ENCODE results near the gene NUTF2.

The NUTF2 gene

DNA sequence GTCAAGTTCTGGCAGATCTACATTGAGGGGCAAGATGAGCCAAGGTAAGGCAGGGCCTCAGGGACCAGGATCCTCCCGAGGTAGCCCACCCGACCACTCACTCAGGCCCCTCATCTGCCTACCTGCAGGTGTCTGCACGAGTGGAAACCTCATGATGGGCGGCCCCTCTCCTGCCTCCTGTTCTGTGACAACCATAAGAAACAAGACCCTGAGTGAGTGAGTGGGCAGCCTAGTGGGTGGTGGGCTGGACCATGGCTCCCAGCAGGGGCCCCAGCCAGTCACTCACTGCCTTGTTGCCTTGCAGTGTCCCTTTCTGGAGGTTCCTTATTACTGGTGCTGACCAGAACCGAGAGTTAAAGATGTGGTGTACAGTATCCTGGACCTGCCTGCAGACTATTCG, 31.5 kb downstream of the NUTF2 start:
- Histone ChIP-seq H3K27me3 (ENCODE audit: control insufficient read depth, insufficient read depth, low read length) (no peaks in the 10 kb centered on the region), H3K9ac (no peak overlapping the region), H3K9me3 (ENCODE audit: control insufficient read depth, low read length) (no peaks in the 10 kb centered on the region), H2AFZ (no peak overlapping the region), H3K36me3 (ENCODE audit: control insufficient read depth, insufficient read depth, low read length) (no peaks in the 10 kb centered on the region), H3K4me3 (ENCODE audit: low read depth, low read length) (no peak overlapping the region), H3K27ac (no peak overlapping the region), H3K79me2 (peaks cover 18% of the 10 kb centered on the region), H3K4me1 (peaks cover 5% of the 10 kb centered on the region), H3K4me2 (ENCODE audit: low read length) (no peak overlapping the region)
- TF ChIP-seq, protein P1, sequence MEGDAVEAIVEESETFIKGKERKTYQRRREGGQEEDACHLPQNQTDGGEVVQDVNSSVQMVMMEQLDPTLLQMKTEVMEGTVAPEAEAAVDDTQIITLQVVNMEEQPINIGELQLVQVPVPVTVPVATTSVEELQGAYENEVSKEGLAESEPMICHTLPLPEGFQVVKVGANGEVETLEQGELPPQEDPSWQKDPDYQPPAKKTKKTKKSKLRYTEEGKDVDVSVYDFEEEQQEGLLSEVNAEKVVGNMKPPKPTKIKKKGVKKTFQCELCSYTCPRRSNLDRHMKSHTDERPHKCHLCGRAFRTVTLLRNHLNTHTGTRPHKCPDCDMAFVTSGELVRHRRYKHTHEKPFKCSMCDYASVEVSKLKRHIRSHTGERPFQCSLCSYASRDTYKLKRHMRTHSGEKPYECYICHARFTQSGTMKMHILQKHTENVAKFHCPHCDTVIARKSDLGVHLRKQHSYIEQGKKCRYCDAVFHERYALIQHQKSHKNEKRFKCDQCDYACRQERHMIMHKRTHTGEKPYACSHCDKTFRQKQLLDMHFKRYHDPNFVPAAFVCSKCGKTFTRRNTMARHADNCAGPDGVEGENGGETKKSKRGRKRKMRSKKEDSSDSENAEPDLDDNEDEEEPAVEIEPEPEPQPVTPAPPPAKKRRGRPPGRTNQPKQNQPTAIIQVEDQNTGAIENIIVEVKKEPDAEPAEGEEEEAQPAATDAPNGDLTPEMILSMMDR (IDR thresholded peaks at IDR 0.05) = no peak

DNA sequence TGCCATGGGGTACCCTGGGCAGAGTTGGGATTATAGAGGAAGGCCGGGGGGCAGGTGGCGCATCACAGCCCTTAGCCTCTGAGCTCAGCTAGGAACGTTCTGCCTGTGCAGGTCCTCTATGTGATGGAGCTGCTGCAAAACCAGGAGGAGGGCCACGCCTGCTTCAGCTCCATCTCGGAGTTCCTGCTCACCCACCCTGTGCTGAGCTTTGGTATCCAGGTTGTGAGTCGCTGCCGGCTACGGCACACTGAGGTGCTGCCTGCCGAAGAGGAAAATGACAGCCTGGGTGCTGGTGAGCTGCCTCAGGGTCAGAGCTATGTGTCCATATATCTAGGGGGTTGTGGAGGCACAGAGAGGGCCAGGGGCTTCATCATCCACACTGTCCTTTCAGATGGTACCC, 32.1 kb downstream of the NUTF2 start:
- no peak overlapping the region for H3K27ac ChIP-seq

DNA sequence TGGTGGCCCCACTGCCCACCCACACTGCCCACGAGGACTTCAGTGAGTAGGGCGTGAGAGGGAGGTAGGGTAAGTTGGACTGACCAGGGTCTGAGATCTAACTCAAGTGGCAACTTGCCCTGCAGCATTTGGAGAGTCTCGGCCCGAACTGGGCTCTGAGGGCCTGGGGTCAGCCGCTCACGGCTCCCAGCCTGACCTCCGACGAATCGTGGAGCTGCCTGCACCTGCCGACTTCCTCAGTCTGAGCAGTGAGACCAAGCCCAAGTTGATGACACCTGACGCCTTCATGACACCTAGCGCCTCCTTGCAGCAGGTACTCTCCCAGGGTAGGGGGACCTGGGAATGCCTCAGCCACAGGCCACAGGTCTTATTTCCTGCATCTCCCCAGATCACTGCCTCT, 32.7 kb downstream of the NUTF2 start:
- H2AFZ ChIP-seq = no peak overlapping the region
- no peak overlapping the region for H3K9ac ChIP-seq
- no peak overlapping the region for H3K27ac ChIP-seq
- H3K4me1 ChIP-seq = peaks cover 2% of the 10 kb centered on the region
- no peak overlapping the region for H3K4me2 ChIP-seq (ENCODE audit: low read length)
- H3K9me3 ChIP-seq (ENCODE audit: control insufficient read depth, low read length) = no peaks in the 10 kb centered on the region
- H3K36me3 ChIP-seq (ENCODE audit: control insufficient read depth, insufficient read depth, low read length) = no peaks in the 10 kb centered on the region
- H3K4me3 ChIP-seq (ENCODE audit: low read depth, low read length) = no peak overlapping the region
- H3K27me3 ChIP-seq (ENCODE audit: control insufficient read depth, insufficient read depth, low read length) = no peaks in the 10 kb centered on the region
- peaks cover 7% of the 10 kb centered on the region for H3K79me2 ChIP-seq
- TF ChIP-seq, protein P1 (IDR thresholded peaks at IDR 0.05) = no peak

More for the DNA sequence above, 32.1 kb downstream of the NUTF2 start:
- no peak overlapping the region for H3K4me3 ChIP-seq (ENCODE audit: low read depth, low read length)
- no peaks in the 10 kb centered on the region for H3K9me3 ChIP-seq (ENCODE audit: control insufficient read depth, low read length)
- TF ChIP-seq, protein P1 (IDR thresholded peaks at IDR 0.05) = no peak
- peaks cover 12% of the 10 kb centered on the region for H3K79me2 ChIP-seq
- H3K27me3 ChIP-seq (ENCODE audit: control insufficient read depth, insufficient read depth, low read length) = no peaks in the 10 kb centered on the region
- peaks cover 5% of the 10 kb centered on the region for H3K4me1 ChIP-seq
- no peak overlapping the region for H2AFZ ChIP-seq
- no peaks in the 10 kb centered on the region for H3K36me3 ChIP-seq (ENCODE audit: control insufficient read depth, insufficient read depth, low read length)
- H3K9ac ChIP-seq = no peak overlapping the region
- H3K4me2 ChIP-seq (ENCODE audit: low read length) = no peak overlapping the region

GRCh38 chr16:67879936-67880335, 33.2 kb downstream of the NUTF2 start:
- no peak overlapping the region for H3K9ac ChIP-seq
- H3K9me3 ChIP-seq (ENCODE audit: control insufficient read depth, low read length) = no peaks in the 10 kb centered on the region
- TF ChIP-seq, protein P1 (IDR thresholded peaks at IDR 0.05) = no peak
- no peaks in the 10 kb centered on the region for H3K27me3 ChIP-seq (ENCODE audit: control insufficient read depth, insufficient read depth, low read length)
- no peaks in the 10 kb centered on the region for H3K4me1 ChIP-seq
- H3K4me2 ChIP-seq (ENCODE audit: low read length) = no peak overlapping the region
- no peak overlapping the region for H2AFZ ChIP-seq
- H3K4me3 ChIP-seq (ENCODE audit: low read depth, low read length) = no peak overlapping the region
- H3K36me3 ChIP-seq (ENCODE audit: control insufficient read depth, insufficient read depth, low read length) = no peaks in the 10 kb centered on the region
- peaks cover 2% of the 10 kb centered on the region for H3K79me2 ChIP-seq
- no peak overlapping the region for H3K27ac ChIP-seq

DNA sequence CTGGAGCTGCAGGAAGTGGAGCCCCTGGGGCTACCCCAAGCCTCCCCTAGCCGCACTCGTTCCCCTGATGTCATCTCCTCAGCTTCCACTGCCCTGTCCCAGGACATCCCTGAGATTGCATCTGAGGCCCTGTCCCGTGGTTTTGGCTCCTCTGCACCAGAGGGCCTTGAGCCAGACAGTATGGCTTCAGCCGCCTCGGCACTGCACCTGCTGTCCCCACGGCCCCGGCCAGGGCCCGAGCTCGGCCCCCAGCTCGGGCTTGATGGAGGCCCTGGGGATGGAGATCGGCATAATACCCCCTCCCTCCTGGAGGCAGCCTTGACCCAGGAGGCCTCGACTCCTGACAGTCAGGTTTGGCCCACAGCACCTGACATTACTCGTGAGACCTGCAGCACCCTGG, 33.9 kb downstream of the NUTF2 start:
- Histone ChIP-seq H3K4me2 (ENCODE audit: low read length) (no peak overlapping the region), H3K4me3 (ENCODE audit: low read depth, low read length) (no peak overlapping the region), H3K9me3 (ENCODE audit: control insufficient read depth, low read length) (no peaks in the 10 kb centered on the region), H2AFZ (no peak overlapping the region), H3K36me3 (ENCODE audit: control insufficient read depth, insufficient read depth, low read length) (no peaks in the 10 kb centered on the region), H3K9ac (no peak overlapping the region), H3K79me2 (no peaks in the 10 kb centered on the region), H3K4me1 (no peaks in the 10 kb centered on the region), H3K27me3 (ENCODE audit: control insufficient read depth, insufficient read depth, low read length) (no peaks in the 10 kb centered on the region), H3K27ac (no peak overlapping the region)
- TF ChIP-seq, protein P1 (IDR thresholded peaks at IDR 0.05) = no peak
